Aorta (tissue), 5 donors: ENCODE data around the gene TRAPPC6A. TPM values are rescaled to one million over a fixed set of nuclear protein-coding genes. Genes with fewer than 3 reads are reported as not detected.
A peak's percentile ranks its signal among the peaks of the same experiment; 100 is the strongest.

Experiments used
- ATAC-seq: fragments of 200-7000 bp; cut with Tn5 transposase; one replicate; pipeline ENCODE4 v1.9.1; 2022; ENCODE audit warnings: moderate library complexity; ENCODE audit not compliant: low FRiP score
- DNase-seq, 2 donors: peaks; one replicate each; pipeline ENCODE4 v3.0.0-alpha.2; 2020
- H3K27ac ChIP-seq, 2 donors: one replicate each; pipeline ENCODE4 v1.5.1; 2013; ENCODE audit warnings: low read length in 2 of 2, mild to moderate bottlenecking in 2 of 2, moderate library complexity in 2 of 2, control low read depth in 1 of 2, inconsistent platforms in 1 of 2, low read depth in 1 of 2
- H3K27me3 ChIP-seq, 2 donors: one replicate each; pipeline ENCODE4 v1.6.1; 2013; ENCODE audit warnings: control low read depth in 1 of 2, low read length in 1 of 2, mild to moderate bottlenecking in 1 of 2, moderate library complexity in 1 of 2; ENCODE audit not compliant: insufficient read depth in 2 of 2, control insufficient read depth in 1 of 2
- H3K36me3 ChIP-seq, 2 donors: one replicate each; pipeline ENCODE4 v1.6.1; 2013; ENCODE audit warnings: control low read depth in 1 of 2, low read length in 1 of 2, mild to moderate bottlenecking in 1 of 2; ENCODE audit not compliant: insufficient read depth in 2 of 2, control insufficient read depth in 1 of 2
- H3K4me1 ChIP-seq, 2 donors: one replicate each; pipeline ENCODE4 v1.6.1; 2013; ENCODE audit warnings: low read length in 2 of 2, control low read depth in 1 of 2, mild to moderate bottlenecking in 1 of 2, moderate library complexity in 1 of 2; ENCODE audit not compliant: insufficient read depth in 2 of 2, control insufficient read depth in 1 of 2
- H3K4me3 ChIP-seq, 2 donors: one replicate each; pipeline ENCODE4 v1.5.1; 2013; ENCODE audit warnings: low read length in 2 of 2, control low read depth in 1 of 2, mild to moderate bottlenecking in 1 of 2
- H3K9me3 ChIP-seq: one replicate; pipeline ENCODE4 v1.6.1; 2013; ENCODE audit warnings: mild to moderate bottlenecking, low read length; ENCODE audit not compliant: control insufficient read depth
- WGBS, 2 donors: extraction: QIAGEN DNeasy Blood & Tissue Kit; methylation state at CpG; one replicate each; pipeline ENCODE4 v1.1.7; 2013; 5-methylcytosine and 5-hydroxymethylcytosine counted together
- intact Hi-C, 2 donors: fragments of 100-400 bp; cut with DNase I; formaldehyde crosslinking; loops; one replicate each; pipeline versions ENCODE4 v1.14.2 to v1.15.0; 2022
- polyA plus RNA-seq, 2 donors: library from polyadenylated mRNA; stranded (reverse); fragments of 200-250 nt; gene quantifications; one replicate each; pipeline ENCODE4 v1.2.3, GENCODE V29; 2013
- total RNA-seq, 2 donors: library from RNA; stranded (reverse); fragmentation: NEBNext Ultra II Directional; extraction: Animal tissue kit (Norgen Biotek cat#: 25700); gene quantifications; one replicate each; pipeline ENCODE4 v1.2.1, GENCODE V29; 2021
- donor health status: healthy with polysubstance abuse.
- donor health status: Bipolar disorder and iron deficiency.
- donor health status: DM: no; HTN: no; CAD: no.
- donor health status: DM: no; HTN: no; CAD: no.
- donor health status: DM: yes; HTN: yes; CAD: no.

Gene TRAPPC6A
- total and polyA plus RNA-seq, 4 donors, result 9.5 to 17.0 (median 15.1) TPM

DNA sequence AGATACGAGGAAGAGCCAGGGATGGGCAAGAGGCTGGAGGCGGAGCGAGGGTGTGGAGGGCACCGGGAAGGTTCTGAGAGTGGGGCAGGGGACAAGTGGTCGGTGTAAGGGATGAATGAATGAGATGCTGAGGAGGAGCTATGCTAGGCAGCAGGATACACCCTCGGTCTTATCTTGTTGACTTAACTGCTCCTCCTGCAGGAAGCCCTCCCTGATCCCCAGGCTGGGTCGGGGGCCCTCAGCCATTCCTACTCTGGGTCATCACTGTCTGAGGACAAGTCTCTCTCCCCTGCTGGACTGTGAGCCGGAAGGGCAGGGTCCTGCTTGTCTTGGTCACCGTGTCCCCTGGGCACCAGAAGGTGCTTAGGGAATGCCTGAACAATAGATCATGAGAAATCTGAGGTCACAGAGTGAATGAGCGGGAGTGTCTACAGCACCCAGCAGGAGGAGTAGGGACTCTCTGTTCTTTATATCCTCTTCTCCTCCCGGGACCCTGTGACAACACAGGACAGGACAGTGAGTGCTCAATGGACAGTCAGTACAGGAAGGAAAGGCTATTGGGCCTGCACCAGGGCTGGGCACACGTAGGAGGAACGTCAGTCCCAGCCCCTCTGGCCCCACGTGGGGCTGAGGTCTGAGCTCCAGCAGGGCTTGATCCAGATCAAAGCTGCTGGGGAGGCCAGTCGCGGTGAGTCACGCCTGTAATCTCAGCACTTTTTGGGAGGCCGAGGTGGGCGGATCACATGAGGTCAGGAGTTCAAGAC lies 23.8 kb downstream of the TRAPPC6A start:
- DNase-seq, result peak in 1 of 2 donors; percentile 73

DNA sequence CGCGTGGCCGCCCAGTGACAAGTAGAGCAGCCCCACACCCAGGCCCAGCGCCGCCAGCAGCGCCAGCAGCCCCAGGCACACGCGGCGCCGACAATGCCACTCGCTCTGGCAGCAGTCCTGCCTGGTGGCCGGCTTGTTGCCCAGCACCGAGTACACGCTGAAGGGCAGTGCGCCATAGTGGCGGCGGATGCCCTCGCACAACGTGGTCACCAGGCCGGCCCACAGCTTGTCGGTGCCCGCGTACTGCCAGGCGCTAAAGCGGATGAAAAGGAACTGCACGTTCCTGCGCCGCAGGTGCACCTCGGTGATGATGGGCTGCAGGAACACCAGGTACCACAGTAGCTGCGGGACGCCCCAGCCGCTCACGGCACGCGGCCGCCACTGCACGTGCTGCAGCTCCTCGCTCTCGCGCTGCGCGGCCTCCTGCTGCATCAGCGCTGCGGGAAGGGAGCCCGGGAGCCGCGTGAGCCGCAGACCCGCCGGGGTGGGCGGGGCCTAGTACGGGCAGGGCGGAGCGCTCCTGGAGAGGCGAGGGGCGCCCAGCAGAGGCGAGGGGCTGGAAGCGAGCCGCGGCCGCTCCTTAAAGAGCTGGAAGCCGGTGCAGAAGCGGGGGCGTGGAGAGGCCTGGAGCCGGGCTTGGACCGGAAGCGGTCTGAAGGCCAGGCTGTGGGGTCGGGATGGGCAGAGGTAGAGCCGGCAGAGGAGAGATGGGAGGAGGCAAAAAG lies 24.5 kb downstream of the TRAPPC6A start:
- H3K27ac ChIP-seq, result no peak overlapping the region
- H3K36me3 ChIP-seq, result no peaks in the 10 kb centered on the region
- no peaks in the 10 kb centered on the region for H3K27me3 ChIP-seq
- intact Hi-C loops, result no loop called here
- peak; percentile 26 for ATAC-seq
- DNase-seq, result peak in 1 of 2 donors; percentile 78
- H3K4me1 ChIP-seq, result no peaks in the 10 kb centered on the region
- 1% methylated on average over 65 to 69 of the region's 69 CpGs for WGBS, 2 donors
- H3K4me3 ChIP-seq, result no peak overlapping the region
- no peaks in the 10 kb centered on the region for H3K9me3 ChIP-seq

More for the DNA sequence above, 23.8 kb downstream of the TRAPPC6A start:
- intact Hi-C loops, result no loop called here
- Histone ChIP-seq H3K4me3 (no peak overlapping the region), H3K27me3 (no peaks in the 10 kb centered on the region), H3K9me3 (no peaks in the 10 kb centered on the region), H3K4me1 (no peaks in the 10 kb centered on the region), H3K27ac (no peak overlapping the region), H3K36me3 (no peaks in the 10 kb centered on the region)
- ATAC-seq, result no peak
- 60 to 61% methylated on average over 19 of the region's 19 CpGs for WGBS, 2 donors

DNA sequence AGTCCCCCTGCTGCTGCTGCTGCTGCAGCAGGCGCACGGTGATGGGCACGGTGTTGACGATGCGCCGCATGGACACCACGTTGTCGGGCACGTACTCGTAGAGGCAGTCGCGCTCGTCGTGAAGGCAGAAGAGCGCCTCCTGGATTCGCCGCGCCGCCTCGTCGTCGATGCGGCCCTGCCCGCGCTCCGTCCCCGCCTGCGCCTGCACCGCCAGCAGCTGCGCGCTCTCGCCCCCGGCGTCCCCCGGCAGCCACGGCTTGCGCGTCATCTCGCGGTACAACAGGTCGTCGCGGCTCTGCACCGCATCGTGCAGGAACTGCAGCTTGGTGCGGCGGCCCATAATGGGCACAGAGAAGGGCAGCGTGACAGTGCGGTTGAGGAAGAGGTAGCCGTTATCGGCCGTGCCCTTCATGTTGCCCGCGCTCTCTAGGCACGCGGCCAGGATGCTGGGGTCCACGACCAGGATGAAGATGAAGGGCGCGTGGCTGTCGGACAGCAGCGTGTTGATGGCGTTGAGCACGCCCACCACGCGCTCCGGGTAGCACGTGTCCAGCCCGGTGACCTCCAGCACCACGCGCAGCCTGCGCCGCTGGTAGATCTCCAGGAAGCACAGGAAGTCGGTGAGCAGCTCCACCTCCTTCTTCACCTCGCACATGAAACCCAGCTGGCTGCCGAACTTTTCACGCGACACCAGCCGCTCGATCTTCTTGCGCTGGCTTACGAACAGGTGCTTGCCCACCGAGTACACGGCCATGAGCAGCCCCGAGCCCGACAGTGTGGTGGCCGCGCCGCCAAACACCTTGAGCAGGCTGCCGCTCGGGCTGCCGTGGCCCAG lies 25.3 kb downstream of the TRAPPC6A start:
- no peak overlapping the region for H3K27ac ChIP-seq
- no peaks in the 10 kb centered on the region for H3K27me3 ChIP-seq
- H3K4me1 ChIP-seq, result no peaks in the 10 kb centered on the region
- H3K36me3 ChIP-seq, result no peaks in the 10 kb centered on the region
- ATAC-seq (peak; percentile 6), DNase-seq (no peak)
- intact Hi-C loops, result no loop called here
- no peak overlapping the region for H3K4me3 ChIP-seq
- WGBS, 2 donors, result 3% methylated on average over 91 of the region's 91 CpGs
- H3K9me3 ChIP-seq, result no peaks in the 10 kb centered on the region

DNA sequence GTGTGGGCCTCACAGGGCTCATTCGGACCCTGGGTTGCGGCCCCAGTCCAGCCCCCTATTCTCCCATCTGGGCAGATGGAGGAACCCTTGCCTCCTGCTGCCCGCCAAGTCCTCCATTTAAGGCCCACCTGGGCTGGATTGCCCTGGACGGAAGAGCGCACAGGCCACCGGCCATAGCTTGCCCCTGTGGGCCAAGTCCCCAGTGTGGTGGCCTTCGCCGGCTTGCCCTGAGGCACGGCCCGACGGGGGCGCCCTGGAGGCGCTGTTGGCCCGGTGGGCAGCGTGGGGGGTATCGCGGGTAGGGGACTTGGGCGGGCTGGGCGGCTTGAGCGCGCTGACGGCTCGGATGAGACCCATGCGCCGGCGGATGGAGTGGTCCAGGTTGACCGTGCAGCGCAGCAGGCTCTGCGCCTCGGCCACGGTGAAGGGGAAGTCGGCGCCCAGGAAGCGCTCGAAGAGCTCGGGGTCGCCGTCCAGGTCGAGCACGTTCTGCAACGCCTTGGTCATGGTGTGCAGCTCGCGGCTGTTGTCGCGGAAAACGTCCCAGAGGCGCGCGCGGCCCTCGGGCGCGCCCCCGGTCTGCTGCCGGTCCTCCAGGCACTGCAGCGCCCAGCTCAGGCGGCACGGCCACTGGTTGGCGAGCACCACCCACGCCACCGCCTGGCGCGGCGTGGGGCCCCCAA lies 26.1 kb downstream of the TRAPPC6A start:
- 9 to 11% methylated on average over 61 to 64 of the region's 64 CpGs for WGBS, 2 donors
- no peak overlapping the region for H3K27ac ChIP-seq
- no peaks in the 10 kb centered on the region for H3K9me3 ChIP-seq
- H3K4me3 ChIP-seq, result no peak overlapping the region
- no peaks in the 10 kb centered on the region for H3K4me1 ChIP-seq
- intact Hi-C loops, result no loop called here
- ATAC-seq, result no peak
- H3K27me3 ChIP-seq, result no peaks in the 10 kb centered on the region
- H3K36me3 ChIP-seq, result no peaks in the 10 kb centered on the region
- no peak for DNase-seq

DNA sequence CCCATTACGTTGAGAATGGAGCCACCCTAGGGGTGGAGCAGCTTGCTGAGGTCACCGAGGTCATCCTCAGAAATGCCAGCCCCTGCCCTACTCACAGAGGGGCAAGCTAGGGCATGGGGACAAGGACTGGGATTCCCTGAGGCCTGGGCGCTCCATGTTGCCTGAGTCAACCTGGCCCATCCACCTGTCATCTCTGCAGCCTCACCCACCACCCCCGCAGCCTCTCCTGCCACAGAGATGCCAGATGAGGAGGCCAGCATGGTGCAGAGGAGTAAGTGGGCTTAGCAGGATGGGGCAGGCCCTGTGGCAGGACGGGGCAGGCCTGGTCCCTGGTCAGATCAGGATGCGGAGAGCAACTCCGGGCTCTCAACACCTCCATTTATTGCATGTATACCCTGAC lies 26.7 kb downstream of the TRAPPC6A start:
- ATAC-seq (no peak), DNase-seq (no peak)
- H3K27ac ChIP-seq, result no peak overlapping the region
- H3K4me3 ChIP-seq, result no peak overlapping the region
- whole genome bisulfite sequencing, 2 donors, result 77 to 78% methylated on average over 7 of the region's 7 CpGs
- no peaks in the 10 kb centered on the region for H3K9me3 ChIP-seq
- no peaks in the 10 kb centered on the region for H3K36me3 ChIP-seq
- H3K4me1 ChIP-seq, result no peaks in the 10 kb centered on the region
- intact Hi-C loops, result no loop called here
- H3K27me3 ChIP-seq, result no peaks in the 10 kb centered on the region

DNA sequence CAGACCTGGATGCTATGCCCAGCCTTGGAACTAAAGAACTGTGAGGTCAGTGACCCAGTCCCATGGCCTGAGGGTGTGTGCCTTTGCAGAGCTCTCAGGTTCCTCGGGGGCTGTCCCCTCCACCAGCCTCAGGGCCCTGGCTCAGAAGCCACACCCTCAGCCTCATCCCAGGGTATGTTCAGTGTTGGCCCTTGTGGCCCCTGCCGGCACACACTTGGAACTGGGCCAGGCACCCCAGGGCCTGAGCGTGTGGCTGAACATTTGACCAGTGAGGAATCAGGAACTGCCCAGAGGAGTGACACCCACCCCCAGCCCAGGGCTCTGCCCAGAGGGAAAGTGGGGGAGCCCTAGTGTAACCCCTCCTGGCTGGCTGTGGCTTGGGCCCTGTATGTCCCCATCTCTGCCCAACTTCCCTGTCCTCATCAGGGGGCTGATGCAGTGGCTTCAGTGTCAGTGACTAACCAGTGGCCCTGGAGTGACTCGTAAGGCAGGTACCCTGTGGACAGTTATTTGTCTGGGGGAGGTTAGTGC lies 27.2 kb downstream of the TRAPPC6A start:
- Histone ChIP-seq H3K9me3 (no peaks in the 10 kb centered on the region), H3K4me3 (no peak overlapping the region), H3K36me3 (no peaks in the 10 kb centered on the region), H3K4me1 (no peaks in the 10 kb centered on the region), H3K27ac (no peak overlapping the region), H3K27me3 (no peaks in the 10 kb centered on the region)
- ATAC-seq (no peak), DNase-seq (no peak)
- intact Hi-C loops, result no loop called here
- 55 to 72% methylated on average over 4 of the region's 4 CpGs for WGBS, 2 donors

DNA sequence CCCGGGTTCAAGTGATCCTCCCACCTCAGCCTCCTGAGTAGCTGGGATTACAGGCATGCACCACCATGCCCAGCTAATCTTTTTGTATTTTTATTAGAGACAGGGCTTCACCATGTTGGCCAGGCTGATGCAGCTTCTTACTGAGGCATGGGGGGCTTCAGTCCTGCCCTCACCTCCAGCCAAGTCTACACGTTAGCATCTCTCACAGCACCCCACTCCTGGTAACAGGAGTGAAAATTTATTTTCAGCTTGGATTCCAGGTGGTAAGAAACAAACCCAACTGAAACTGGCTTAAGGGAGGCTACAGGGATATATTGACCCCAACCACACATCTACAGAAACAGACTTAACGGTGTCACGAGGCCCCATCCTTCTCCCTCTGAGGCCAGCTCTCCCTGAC lies 27.9 kb downstream of the TRAPPC6A start:
- H3K4me3 ChIP-seq, result no peak overlapping the region
- no peaks in the 10 kb centered on the region for H3K9me3 ChIP-seq
- DNase-seq, result no peak
- H3K27me3 ChIP-seq, result no peaks in the 10 kb centered on the region
- 96 to 98% methylated on average over 4 of the region's 4 CpGs for WGBS, 2 donors
- peaks cover 0 to 3% of the 10 kb centered on the region in 2 donors for H3K36me3 ChIP-seq
- intact Hi-C loops, result no loop called here
- no peak for ATAC-seq
- no peak overlapping the region for H3K27ac ChIP-seq
- H3K4me1 ChIP-seq, result no peaks in the 10 kb centered on the region

DNA sequence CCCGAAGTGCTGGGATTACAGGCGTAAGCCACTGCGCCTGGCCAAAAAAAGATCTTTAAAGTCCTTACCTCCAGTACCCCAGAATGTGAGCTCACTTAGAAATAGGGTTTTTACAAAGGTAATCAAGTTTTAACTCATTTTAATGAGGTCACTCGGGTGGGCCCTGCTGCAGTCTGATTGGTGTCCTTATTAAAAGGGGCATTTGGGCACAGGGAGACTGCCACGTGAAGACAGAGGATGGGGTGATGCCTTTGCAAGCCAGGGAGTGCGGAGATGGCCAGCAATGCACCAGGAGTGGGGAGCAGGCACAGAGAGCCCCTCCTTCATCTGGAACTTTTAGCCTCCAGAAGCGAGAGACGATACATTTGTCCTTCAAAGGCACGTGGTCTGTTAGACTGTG lies 28.9 kb downstream of the TRAPPC6A start:
- H3K36me3 ChIP-seq, result peaks cover 0 to 3% of the 10 kb centered on the region in 2 donors
- no peak for ATAC-seq
- WGBS, 2 donors, result 88 to 90% methylated on average over 9 of the region's 9 CpGs
- H3K27me3 ChIP-seq, result no peaks in the 10 kb centered on the region
- H3K4me3 ChIP-seq, result no peak overlapping the region
- DNase-seq, result no peak
- H3K9me3 ChIP-seq, result no peaks in the 10 kb centered on the region
- intact Hi-C loops, result no loop called here
- no peaks in the 10 kb centered on the region for H3K4me1 ChIP-seq
- no peak overlapping the region for H3K27ac ChIP-seq
